ENCODE measurements around the gene GTPBP8.
"Not testable (repeated sequence)": the region's sequence is repeated elsewhere in the genome, so short reads cannot be mapped to it uniquely, and the experiment has no call there.

Gene GTPBP8

DNA sequence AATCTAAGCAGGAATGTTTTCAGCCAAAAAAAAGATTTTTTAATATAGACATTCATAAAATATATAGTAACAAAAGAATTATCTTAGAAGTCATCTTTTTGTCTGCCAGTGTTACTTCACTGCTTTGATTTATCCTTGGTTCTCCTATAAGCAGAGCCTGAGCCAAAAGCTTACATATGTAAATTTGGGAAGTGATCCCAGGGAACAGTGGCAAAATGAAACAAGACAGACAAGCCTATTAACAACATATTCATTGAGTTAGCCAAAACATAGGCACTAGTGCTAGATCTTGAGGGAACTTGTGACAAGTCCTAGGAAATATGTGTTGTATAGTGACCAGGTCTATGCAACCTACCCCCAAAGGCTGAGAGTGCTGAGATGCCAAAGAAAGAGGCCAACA lies 11.3 kb downstream of the GTPBP8 start:
- no peak for DNase-seq

DNA sequence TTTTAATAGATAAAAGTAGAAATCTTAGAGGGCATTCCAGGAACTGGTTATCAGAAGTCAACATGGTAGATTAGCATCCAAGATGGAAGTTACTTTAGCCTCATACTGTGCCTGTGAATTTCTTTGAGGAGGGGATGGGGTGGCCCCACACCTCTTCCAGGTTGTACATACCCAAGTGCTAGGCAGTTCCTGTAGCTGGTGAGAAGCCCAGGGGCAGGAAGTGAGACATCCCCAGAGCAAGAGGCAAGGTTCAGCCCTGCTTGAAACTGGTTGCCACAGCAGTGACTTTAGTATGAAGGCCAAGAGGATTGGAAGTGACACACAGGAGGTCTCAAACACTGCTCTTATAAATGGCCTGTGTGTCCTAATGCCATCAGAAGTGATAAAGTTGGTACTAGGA lies 11.9 kb downstream of the GTPBP8 start:
- peak in 1 of 2 experiments; percentile 16 for DNase-seq

DNA sequence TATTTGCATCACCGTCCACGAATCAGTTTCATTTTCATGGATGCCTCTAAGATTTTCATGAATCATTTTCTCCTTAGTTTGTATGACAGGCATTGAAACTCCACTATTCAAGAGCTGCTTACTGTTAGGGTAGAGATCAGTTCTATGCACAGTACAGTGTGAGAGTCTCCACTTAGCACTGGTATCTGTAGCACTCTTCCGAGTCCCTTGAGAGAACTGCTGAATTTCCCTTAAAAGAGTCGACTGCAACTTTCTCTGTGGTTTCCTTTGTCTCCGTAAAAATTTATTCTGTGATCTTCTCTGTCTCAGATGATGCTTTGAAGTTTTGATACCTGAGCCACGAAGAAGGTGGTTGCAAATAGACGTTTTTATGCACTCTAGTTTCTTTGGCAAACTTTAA lies 14.8 kb downstream of the GTPBP8 start:
- no peak for DNase-seq

DNA sequence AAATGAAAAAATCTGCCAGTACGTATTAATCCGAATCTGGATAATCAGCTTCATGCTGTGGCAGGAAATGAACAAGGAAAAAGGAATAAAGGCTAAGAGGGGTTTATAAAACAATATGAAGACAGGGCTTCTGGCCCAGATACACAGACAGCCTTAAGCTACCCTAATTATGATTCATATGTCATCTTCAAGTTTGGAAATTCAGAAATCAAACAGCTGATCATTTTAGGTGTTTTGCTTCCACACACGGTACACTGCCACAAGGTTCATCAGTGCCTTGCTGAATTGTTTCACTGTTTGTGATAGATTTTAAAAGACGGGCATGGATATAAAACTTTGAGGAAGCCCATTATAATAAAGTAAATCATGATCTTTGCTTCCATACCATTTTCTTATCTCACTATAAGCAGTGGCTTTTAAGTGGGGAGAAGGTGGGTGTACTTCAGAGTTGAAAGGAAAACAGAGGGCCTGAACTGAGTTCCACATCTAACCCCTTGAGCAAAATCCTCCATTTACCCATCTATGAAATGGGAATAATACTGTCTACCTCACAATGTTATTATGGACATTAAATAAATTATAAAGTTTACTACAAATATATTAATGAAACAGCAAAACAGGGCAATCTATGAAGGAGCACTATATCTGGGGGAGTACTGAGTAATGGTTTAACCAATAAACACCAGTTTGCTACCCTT lies 15.7 kb downstream of the GTPBP8 start:
- no peak for DNase-seq

DNA sequence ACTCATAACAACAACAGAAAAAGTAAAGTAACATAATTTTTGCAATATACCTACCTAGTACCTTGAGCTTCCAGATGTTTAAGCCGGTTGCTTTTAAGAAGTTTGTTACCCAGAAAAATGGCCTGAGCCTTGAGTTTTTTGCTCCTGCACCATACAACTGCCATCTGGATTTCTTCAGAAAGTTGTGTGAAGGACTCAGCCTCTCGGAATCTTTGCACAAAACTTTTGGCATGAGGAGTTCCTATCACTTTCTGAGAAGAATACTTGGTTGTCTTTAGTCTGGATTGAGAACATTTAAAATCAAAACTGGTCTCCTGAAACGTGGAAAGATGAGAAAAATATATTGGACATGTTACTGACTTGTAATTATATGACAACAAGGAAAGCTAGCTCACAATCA lies 17.3 kb downstream of the GTPBP8 start:
- no peak for DNase-seq

GRCh38 chr3:113013593-113013992 lies 22.8 kb downstream of the GTPBP8 start:
- no peak for DNase-seq

DNA sequence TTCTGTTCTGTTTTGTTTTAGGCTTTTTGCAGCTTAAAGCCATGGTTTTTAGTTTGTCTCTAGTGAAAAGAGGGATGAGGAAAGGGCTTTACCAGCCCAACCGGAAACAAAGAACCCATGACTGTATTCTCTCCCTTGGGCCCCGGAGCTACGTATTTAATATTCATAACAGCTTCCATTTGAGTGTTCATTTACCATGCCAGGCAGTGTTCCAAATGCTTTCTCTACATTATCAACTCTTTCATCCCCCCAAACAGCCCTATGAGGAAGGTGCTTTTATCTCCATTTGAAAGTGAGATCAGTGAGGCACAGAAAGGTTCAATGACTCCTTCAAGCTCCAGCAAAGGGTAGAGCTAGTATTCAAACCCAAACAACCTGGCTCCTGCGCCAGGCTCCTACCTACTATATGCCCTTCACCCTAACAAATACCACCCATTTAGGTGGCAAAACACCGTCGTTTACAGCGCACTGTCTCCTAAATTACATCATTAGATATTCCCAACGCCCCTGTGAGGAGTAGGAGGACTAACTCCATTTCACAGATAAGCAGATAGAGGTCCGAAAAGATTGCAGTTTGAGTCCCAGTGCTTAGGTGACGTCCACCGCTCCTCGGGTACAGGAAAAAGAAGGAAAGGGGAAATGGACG lies 27.9 kb downstream of the GTPBP8 start:
- DNase-seq: no peak

DNA sequence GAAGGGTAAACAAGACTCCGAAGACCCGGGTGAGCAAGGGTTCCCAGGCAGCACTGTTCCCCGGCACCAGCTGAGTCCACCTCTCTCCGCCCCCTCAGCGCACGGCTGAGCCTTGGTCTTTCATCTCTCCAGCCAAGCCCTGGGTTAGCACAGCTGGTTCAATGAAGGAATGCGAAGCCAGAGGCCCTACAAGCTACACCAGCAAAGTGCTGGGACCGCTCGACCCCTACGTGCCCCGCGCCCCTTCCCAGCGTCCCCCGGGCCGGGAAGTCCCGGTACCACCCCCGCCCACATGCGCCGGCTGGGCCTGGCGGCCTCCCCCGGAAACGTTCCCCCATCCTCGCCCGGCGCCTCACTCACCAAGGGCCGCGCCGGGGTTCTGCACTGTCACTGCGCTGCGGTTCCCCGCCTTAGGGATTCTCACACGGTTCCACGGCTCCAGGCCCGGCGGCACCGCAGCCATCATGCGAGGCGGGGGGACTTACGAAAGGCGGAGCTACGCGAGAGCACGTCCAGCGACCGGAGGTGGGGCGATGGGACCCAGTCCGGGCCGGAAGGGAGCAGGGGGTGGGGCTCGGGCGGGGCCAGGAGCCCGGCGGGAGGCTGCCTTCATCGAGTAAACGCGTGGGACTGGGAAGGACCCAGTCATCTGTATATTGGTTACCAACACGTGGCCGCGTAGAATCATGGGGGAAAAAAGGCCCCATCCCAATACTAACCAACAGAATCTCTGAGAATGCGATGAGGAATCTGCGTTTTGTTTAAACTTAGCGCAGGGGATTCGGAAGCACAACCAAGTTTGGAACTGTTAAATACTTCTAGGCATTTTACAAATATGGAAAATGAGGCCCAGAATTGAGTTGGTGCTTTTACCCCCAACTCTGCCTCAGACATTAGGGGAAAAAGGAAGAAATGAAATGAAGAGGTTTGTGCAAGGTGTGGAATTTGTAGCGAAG lies 28.7 kb downstream of the GTPBP8 start:
- DNase-seq: peak; percentile 76 to 91

- DNase-seq: no peak
Observed at GRCh38 chr3:113021471-113021870, 30.7 kb downstream of the GTPBP8 start.

- DNase-seq: no peak
Observed at GRCh38 chr3:113034011-113034410, 43.2 kb downstream of the GTPBP8 start.

- DNase-seq: peak; percentile 10 to 64
Observed at GRCh38 chr3:113035387-113035982, 44.7 kb downstream of the GTPBP8 start.

GRCh38 chr3:113038328-113038727 lies 47.5 kb downstream of the GTPBP8 start:
- no peak for DNase-seq

GRCh38 chr3:113039546-113039945 lies 48.8 kb downstream of the GTPBP8 start:
- no peak for DNase-seq

DNA sequence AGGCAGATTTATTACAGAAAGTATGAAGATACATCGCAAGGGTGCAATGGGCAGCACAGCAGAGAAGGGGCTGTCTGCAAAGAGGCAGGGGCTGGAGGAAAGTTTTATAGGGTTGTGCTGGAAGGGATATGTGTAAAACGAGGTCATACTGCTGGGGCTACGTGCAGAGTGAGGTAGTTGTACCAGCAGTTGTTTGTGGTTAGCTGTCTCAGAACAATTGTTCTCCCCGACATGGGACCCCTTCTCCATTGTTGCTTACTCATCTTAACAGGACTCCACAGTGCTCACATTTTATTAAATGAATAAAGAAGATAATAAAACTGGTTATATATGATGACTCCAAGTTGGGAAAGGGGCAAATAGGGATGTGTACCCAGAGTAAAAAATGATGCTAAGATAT lies 49.4 kb downstream of the GTPBP8 start:
- DNase-seq: no peak

- no peak for DNase-seq
Observed at GRCh38 chr3:113043686-113044085, 52.9 kb downstream of the GTPBP8 start.

DNA sequence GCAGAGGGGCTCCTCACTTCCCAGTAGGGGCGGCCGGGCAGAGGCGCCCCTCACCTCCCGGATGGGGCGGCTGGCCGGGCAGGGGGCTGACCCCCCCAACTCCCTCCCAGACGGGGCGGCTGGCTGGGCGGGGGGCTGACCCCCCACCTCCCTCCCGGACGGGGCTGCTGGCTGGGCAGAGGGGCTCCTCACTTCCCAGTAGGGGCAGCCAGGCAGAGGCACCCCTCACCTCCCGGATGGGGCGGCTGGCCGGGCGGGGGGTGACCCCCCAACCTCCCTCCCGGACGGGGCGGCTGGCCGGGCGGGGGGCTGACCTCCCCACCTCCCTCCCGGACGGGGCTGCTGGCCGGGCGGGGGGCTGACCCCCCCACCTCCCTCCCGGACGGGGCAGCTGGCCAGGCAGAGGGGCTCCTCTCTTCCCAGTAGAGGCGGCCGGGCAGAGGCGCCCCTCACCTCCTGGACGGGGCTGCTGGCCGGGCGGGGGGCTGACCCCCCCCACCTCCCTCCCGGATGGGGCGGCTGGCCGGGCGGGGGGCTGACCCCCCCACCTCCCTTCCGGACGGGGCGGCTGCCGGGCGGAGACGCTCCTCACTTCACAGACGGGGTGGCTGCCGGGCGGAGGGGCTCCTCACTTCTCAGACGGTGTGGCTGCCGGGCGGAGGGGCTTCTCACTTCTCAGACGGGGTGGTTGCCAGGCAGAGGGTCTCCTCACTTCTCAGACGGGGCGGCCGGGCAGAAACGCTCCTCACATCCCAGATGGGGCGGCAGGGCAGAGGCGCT lies 55.6 kb downstream of the GTPBP8 start:
- not testable (repeated sequence) for DNase-seq

DNA sequence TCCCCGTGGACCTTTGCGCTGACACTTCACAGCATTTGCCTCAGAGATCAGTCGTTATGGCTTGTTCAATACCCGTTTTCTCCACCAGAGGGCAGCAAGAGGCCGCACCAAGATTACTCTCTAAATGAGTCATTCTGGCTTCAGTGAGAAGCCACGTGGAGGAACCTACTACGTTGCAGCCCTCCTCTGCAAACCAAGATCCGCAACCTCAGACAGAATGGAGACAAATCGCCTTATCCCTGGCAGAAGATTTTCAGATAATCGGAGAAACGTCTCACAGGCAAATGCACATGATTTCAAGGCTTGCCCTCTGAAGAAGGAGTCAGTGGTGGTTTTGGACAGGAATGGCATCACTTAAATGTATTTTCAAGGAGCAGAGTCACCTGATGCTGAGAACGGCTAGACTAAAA lies 60.5 kb downstream of the GTPBP8 start:
- DNase-seq: peak; percentile 14 to 70
